Activated naive CD8-positive, alpha-beta T cell treated with anti-CD3 and anti-CD28 coated beads, Interleukin-2, amount 50 U/mL, for 24 hours (primary cell): Measurements from ENCODE around the gene PKD1.

Experiments
- ATAC-seq: fragments of 150-1000 bp; cut with Tn5 transposase; one replicate; pipeline ENCODE4 v1.10.0; 2021
- DNase-seq: peaks from one replicate; pipeline ENCODE4 v3.0.0; 2021
- H3K27ac Mint-ChIP-seq: one replicate; pipeline ENCODE4 v1.8.0; 2021; ENCODE audit warnings: mild to moderate bottlenecking, mixed read lengths
- H3K27me3 Mint-ChIP-seq: one replicate; pipeline ENCODE4 v1.8.0; 2021; ENCODE audit warnings: mixed read lengths
- H3K36me3 Mint-ChIP-seq: one replicate; pipeline ENCODE4 v1.8.0; 2021; ENCODE audit warnings: low read depth, mixed read lengths
- H3K4me1 Mint-ChIP-seq: one replicate; pipeline ENCODE4 v1.8.0; 2021; ENCODE audit warnings: mixed read lengths
- H3K4me3 Mint-ChIP-seq: one replicate; pipeline ENCODE4 v1.8.0; 2021; ENCODE audit warnings: mild to moderate bottlenecking, moderate library complexity, mixed read lengths
- H3K9me3 Mint-ChIP-seq: one replicate; pipeline ENCODE4 v1.8.0; 2021; ENCODE audit warnings: mixed read lengths

The PKD1 gene

GRCh38 chr16:2062801-2063200 is 72.9 kb downstream of the PKD1 start:
- Mint-ChIP-seq H3K9me3 (no peaks in the 10 kb centered on the region), H3K36me3 (peaks cover 18% of the 10 kb centered on the region), H3K27ac (no peak overlapping the region), H3K4me1 (peaks cover 1% of the 10 kb centered on the region), H3K27me3 (no peaks in the 10 kb centered on the region), H3K4me3 (no peak overlapping the region)
- DNase-seq: no peak
- ATAC-seq: no peak

GRCh38 chr16:2061526-2061925 is 74.2 kb downstream of the PKD1 start:
- no peaks in the 10 kb centered on the region for H3K9me3 Mint-ChIP-seq
- DNase-seq: no peak
- H3K27ac Mint-ChIP-seq: no peak overlapping the region
- H3K27me3 Mint-ChIP-seq: no peaks in the 10 kb centered on the region
- no peak overlapping the region for H3K4me3 Mint-ChIP-seq
- no peak for ATAC-seq
- peaks cover 12% of the 10 kb centered on the region for H3K36me3 Mint-ChIP-seq
- H3K4me1 Mint-ChIP-seq: peaks cover 1% of the 10 kb centered on the region

GRCh38 chr16:2061023-2061422 is 74.7 kb downstream of the PKD1 start:
- peaks cover under 1% of the 10 kb centered on the region for H3K4me1 Mint-ChIP-seq
- no peaks in the 10 kb centered on the region for H3K9me3 Mint-ChIP-seq
- no peak for ATAC-seq
- H3K27me3 Mint-ChIP-seq: no peaks in the 10 kb centered on the region
- DNase-seq: no peak
- no peak overlapping the region for H3K27ac Mint-ChIP-seq
- no peak overlapping the region for H3K4me3 Mint-ChIP-seq
- peaks cover 7% of the 10 kb centered on the region for H3K36me3 Mint-ChIP-seq

- Mint-ChIP-seq H3K27ac (no peak overlapping the region), H3K27me3 (no peaks in the 10 kb centered on the region), H3K4me3 (no peak overlapping the region), H3K4me1 (no peaks in the 10 kb centered on the region), H3K36me3 (peaks cover 4% of the 10 kb centered on the region), H3K9me3 (no peaks in the 10 kb centered on the region)
- DNase-seq (no peak), ATAC-seq (no peak)
These were observed 75.4 kb downstream of the PKD1 start for GRCh38 chr16:2060346-2060745.

GRCh38 chr16:2058872-2059271 is 76.8 kb downstream of the PKD1 start:
- no peak for ATAC-seq
- H3K4me3 Mint-ChIP-seq: no peak overlapping the region
- no peak for DNase-seq
- H3K4me1 Mint-ChIP-seq: no peaks in the 10 kb centered on the region
- no peaks in the 10 kb centered on the region for H3K27me3 Mint-ChIP-seq
- no peaks in the 10 kb centered on the region for H3K9me3 Mint-ChIP-seq
- H3K36me3 Mint-ChIP-seq: peaks cover 5% of the 10 kb centered on the region
- H3K27ac Mint-ChIP-seq: no peak overlapping the region

GRCh38 chr16:2058420-2058819 is 77.3 kb downstream of the PKD1 start:
- Mint-ChIP-seq H3K27me3 (no peaks in the 10 kb centered on the region), H3K4me1 (no peaks in the 10 kb centered on the region), H3K4me3 (no peak overlapping the region), H3K9me3 (no peaks in the 10 kb centered on the region), H3K36me3 (peaks cover 2% of the 10 kb centered on the region), H3K27ac (no peak overlapping the region)
- ATAC-seq: no peak
- no peak for DNase-seq

GRCh38 chr16:2057438-2057837 is 78.3 kb downstream of the PKD1 start:
- H3K4me1 Mint-ChIP-seq: no peaks in the 10 kb centered on the region
- no peak overlapping the region for H3K4me3 Mint-ChIP-seq
- H3K27me3 Mint-ChIP-seq: no peaks in the 10 kb centered on the region
- ATAC-seq (no peak), DNase-seq (no peak)
- H3K27ac Mint-ChIP-seq: no peak overlapping the region
- H3K36me3 Mint-ChIP-seq: peaks cover 2% of the 10 kb centered on the region
- H3K9me3 Mint-ChIP-seq: no peaks in the 10 kb centered on the region

GRCh38 chr16:2056681-2057407 is 78.9 kb downstream of the PKD1 start:
- Mint-ChIP-seq H3K36me3 (peaks cover 2% of the 10 kb centered on the region), H3K4me3 (no peak overlapping the region), H3K27me3 (no peaks in the 10 kb centered on the region), H3K9me3 (no peaks in the 10 kb centered on the region), H3K4me1 (no peaks in the 10 kb centered on the region), H3K27ac (no peak overlapping the region)
- no peak for DNase-seq
- no peak for ATAC-seq

GRCh38 chr16:2056077-2056476 is 79.6 kb downstream of the PKD1 start:
- H3K9me3 Mint-ChIP-seq: no peaks in the 10 kb centered on the region
- no peaks in the 10 kb centered on the region for H3K27me3 Mint-ChIP-seq
- no peak overlapping the region for H3K4me3 Mint-ChIP-seq
- no peak overlapping the region for H3K27ac Mint-ChIP-seq
- ATAC-seq (no peak), DNase-seq (no peak)
- H3K36me3 Mint-ChIP-seq: peaks cover 5% of the 10 kb centered on the region
- H3K4me1 Mint-ChIP-seq: no peaks in the 10 kb centered on the region

GRCh38 chr16:2054543-2055245 is 81.0 kb downstream of the PKD1 start:
- Mint-ChIP-seq H3K4me3 (no peak overlapping the region), H3K27ac (no peak overlapping the region), H3K36me3 (peaks cover 9% of the 10 kb centered on the region), H3K4me1 (no peaks in the 10 kb centered on the region), H3K27me3 (no peaks in the 10 kb centered on the region), H3K9me3 (no peaks in the 10 kb centered on the region)
- ATAC-seq (no peak), DNase-seq (no peak)

- no peak for DNase-seq
These were observed 81.8 kb downstream of the PKD1 start for GRCh38 chr16:2053897-2054296.

GRCh38 chr16:2053211-2053610 is 82.5 kb downstream of the PKD1 start:
- DNase-seq (no peak), ATAC-seq (no peak)
- peaks cover 9% of the 10 kb centered on the region for H3K36me3 Mint-ChIP-seq
- peaks cover 12% of the 10 kb centered on the region for H3K4me1 Mint-ChIP-seq
- H3K4me3 Mint-ChIP-seq: no peak overlapping the region
- no peak overlapping the region for H3K27ac Mint-ChIP-seq
- H3K27me3 Mint-ChIP-seq: no peaks in the 10 kb centered on the region
- H3K9me3 Mint-ChIP-seq: no peaks in the 10 kb centered on the region

More at GRCh38 chr16:2053897-2054296, 81.8 kb downstream of the PKD1 start:
- peaks cover 5% of the 10 kb centered on the region for H3K4me1 Mint-ChIP-seq
- no peak overlapping the region for H3K27ac Mint-ChIP-seq
- H3K4me3 Mint-ChIP-seq: no peak overlapping the region
- no peaks in the 10 kb centered on the region for H3K9me3 Mint-ChIP-seq
- H3K27me3 Mint-ChIP-seq: no peaks in the 10 kb centered on the region
- H3K36me3 Mint-ChIP-seq: peaks cover 9% of the 10 kb centered on the region
- ATAC-seq: no peak

GRCh38 chr16:2048116-2048543 is 87.6 kb downstream of the PKD1 start:
- no peaks in the 10 kb centered on the region for H3K9me3 Mint-ChIP-seq
- H3K4me1 Mint-ChIP-seq: peaks cover 23% of the 10 kb centered on the region
- peaks cover 7% of the 10 kb centered on the region for H3K36me3 Mint-ChIP-seq
- H3K27ac Mint-ChIP-seq: peak overlapping the region; percentile 14
- H3K4me3 Mint-ChIP-seq: peak overlapping the region; percentile 91
- DNase-seq: no peak
- ATAC-seq: peak; percentile 15
- H3K27me3 Mint-ChIP-seq: no peaks in the 10 kb centered on the region

GRCh38 chr16:2047330-2048115 is 88.2 kb downstream of the PKD1 start, which contains the start of the genes NTHL1 and TSC2:
Gene NTHL1, minus strand, starts transcription at chr16:2047834. Its CDS starts 11 bp downstream, at chr16:2047823.
Gene TSC2, plus strand, starts transcription at chr16:2047985. Its CDS starts 631 bp downstream, at chr16:2048616.
- ATAC-seq: peak; percentile 97
- Mint-ChIP-seq H3K4me1 (peaks cover 23% of the 10 kb centered on the region), H3K27me3 (no peaks in the 10 kb centered on the region), H3K36me3 (peaks cover 9% of the 10 kb centered on the region), H3K9me3 (no peaks in the 10 kb centered on the region), H3K27ac (peak within 1 kb of the TSS; percentile 64), H3K4me3 (peak within 1 kb of the TSS; percentile 91)
- peak; percentile 96 for DNase-seq
